CMK (cell line): ENCODE data around the gene LAMTOR4.
"Not testable (repeated sequence)": the region's sequence is repeated elsewhere in the genome, so short reads cannot be mapped to it uniquely, and the experiment has no call there.

Experiments used
- DNase-seq: peaks from one replicate; pipeline ENCODE4 v3.0.0-alpha.2; 2010; ENCODE audit warnings: low read depth

Gene LAMTOR4

DNA sequence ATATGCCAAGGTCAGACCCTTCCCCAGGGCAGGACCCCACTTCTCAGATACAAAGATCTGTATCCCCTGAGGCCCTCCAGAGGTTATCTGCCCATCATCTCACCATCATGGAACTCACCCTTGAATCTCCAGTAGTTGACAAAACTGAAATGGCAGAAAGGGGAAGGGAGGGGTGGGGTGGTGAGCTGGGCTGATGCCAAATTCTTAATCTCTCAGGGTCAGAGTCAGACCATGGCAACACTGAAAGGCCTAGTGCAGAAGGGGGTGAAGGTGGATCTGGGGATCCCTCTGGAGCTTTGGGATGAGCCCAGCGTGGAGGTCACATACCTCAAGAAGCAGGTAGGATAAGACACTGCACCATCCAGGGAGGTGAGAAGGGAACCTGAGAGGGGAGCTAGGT, 26.1 kb upstream of the LAMTOR4 start:
- DNase-seq = no peak

DNA sequence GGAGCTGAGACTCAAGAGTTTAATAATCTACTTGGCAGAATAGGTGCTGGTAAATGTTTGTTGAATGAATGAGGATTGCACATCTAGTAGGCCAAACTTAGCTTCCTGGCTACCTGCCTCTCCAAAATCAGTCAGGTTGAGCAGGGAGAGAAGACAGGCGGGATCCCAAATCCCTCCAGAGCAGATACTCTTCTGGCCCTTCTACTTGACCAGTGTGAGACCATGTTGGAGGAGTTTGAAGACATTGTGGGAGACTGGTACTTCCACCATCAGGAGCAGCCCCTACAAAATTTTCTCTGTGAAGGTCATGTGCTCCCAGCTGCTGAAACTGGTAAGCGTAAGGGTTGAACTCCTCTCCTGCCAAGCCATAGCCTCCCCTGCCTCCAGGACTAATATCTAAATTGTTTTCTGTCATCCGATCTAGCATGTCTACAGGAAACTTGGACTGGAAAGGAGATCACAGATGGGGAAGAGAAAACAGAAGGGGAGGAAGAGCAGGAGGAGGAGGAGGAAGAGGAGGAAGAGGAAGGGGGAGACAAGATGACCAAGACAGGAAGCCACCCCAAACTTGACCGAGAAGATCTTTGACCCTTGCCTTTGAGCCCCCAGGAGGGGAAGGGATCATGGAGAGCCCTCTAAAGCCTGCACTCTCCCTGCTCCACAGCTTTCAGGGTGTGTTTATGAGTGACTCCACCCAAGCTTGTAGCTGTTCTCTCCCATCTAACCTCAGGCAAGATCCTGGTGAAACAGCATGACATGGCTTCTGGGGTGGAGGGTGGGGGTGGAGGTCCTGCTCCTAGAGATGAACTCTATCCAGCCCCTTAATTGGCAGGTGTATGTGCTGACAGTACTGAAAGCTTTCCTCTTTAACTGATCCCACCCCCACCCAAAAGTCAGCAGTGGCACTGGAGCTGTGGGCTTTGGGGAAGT, 24.2 kb upstream of the LAMTOR4 start:
- DNase-seq = no peak

- no peak for DNase-seq
Measured at GRCh38 chr7:100126239-100126930, 22.3 kb upstream of the LAMTOR4 start.

GRCh38 chr7:100126931-100127865, 21.5 kb upstream of the LAMTOR4 start, which contains the start of gene MBLAC1:
MBLAC1 (plus strand) TSS chr7:100126967; CDS start chr7:100127396, 429 bp downstream.
- peak; percentile 83 for DNase-seq

GRCh38 chr7:100127866-100128636, 20.7 kb upstream of the LAMTOR4 start:
- no peak for DNase-seq

GRCh38 chr7:100128637-100128963, 20.1 kb upstream of the LAMTOR4 start:
- no peak for DNase-seq

GRCh38 chr7:100130220-100130607, 18.5 kb upstream of the LAMTOR4 start:
- not testable (repeated sequence) for DNase-seq

DNA sequence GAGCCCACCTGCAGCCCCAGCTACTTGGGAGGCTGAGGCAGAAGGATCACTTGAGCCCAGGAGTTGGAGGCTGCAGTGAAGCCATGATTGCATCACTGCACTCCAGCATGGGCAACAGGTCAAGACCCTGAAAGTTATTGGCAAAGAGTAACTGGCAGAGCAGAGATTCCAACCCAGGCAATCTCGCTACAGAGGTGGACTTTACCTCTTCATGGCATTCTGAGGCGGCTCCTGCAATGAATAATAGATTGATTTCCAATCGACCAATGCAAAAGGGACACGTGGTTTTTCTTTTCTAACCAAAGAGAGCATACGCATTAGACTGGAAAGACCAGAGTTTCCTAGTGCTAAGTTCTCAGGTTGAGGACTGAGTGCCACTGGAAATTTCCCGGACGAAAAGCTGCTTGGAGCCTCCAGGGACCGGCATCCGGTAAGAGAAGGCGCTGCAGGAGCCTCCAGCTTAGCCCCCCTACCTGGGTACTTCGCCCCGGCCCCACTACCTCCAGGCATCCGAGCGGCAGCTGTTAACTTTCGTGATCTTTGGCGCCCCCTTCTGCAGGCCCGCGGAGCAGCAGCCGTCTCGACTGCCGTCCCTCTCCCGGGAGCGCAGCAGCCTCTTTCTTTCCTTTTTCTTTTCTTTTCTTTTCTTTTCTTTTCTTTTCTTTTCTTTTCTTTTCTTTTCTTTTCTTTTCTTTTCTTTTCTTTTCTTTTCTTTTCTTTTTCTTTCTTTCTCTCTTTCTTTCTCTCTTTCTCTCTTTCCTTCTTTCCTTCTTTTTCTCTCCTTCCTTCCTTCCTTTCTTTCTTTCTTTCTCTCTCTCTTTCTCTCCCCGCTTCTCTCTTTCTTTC, 17.9 kb upstream of the LAMTOR4 start:
- peak; percentile 47 for DNase-seq

DNA sequence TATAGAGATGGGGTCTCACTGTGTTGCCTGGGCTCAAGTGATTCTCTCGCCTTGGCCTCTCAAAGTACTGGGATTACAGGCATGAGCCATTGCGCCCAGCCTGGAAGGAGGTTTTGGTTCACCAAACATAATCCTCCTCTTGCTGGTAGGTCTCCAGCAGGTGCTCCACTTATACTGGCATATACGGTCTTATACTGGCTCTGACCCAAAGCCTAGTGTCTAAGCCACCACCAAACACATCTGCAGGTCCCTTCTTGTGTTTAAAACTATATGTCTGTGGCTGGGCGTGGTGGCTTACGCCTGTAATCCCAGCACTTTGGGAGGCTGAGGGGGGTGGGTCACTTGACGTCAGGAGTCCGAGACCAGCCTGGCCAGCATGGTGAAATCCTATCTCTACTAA, 16.6 kb upstream of the LAMTOR4 start:
- no peak for DNase-seq

DNA sequence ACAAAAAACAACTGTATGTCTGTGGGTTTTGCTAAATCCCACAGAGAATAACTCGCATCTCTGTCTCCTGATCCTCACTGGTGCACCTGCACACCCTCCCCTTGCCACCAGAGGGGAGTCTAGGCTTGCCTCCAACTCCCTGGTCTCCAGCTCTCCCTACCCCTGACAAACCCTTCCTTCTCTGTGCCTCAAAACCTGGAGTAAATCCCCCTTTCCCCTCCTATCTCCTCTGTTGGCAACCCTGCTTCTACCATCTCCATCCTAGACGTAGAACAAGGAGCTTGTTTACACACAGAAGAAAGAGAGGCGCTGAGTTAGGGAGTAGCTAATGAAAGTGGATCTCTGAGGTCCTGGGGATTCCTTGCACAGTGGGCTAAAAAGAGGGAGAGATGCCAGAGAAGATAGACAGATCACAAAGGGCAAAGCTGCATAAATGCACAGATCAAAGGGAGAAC, 16.0 kb upstream of the LAMTOR4 start:
- DNase-seq = no peak

GRCh38 chr7:100137851-100138760, 10.6 kb upstream of the LAMTOR4 start:
- no peak for DNase-seq

DNA sequence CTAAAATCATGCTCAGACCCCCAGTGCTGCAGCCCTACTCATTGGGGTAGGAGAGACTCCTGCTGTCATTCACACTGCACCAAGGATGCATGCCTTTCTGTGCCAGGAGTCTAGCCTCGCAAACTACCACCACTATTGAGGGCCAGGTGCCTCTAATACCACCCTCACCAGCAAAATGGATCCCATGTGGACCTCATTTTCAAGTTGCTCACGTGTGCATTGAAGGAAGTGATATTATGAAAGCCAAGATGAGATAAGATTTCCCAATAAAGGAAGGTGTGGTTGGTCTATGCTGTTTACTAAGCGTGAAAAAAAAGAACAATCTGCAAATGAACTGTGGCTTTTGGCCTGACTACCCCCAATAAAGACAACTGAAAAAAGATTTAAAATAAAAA, 7.2 kb upstream of the LAMTOR4 start:
- DNase-seq = no peak

- no peak for DNase-seq
Measured at GRCh38 chr7:100142461-100142860, 6.3 kb upstream of the LAMTOR4 start.

DNA sequence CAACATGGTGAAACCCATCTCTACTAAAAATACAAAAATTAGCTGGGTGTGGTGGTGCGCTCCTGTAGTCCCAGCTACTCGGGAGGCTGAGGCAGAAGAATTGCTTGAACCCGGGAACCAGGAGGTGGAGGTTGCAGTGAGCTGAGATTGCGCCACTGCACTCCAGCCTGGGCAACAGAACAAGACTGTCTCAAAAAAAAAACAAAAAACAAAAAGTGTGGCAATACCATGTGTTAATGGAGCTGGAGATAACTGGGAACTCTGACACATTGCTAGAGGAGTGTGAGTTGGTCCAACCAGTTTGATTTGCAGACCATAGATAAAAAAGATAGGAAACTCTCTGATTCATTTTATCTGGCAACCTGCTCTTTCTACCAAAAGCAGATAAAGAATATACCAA, 2.4 kb upstream of the LAMTOR4 start:
- DNase-seq = not testable (repeated sequence)

DNA sequence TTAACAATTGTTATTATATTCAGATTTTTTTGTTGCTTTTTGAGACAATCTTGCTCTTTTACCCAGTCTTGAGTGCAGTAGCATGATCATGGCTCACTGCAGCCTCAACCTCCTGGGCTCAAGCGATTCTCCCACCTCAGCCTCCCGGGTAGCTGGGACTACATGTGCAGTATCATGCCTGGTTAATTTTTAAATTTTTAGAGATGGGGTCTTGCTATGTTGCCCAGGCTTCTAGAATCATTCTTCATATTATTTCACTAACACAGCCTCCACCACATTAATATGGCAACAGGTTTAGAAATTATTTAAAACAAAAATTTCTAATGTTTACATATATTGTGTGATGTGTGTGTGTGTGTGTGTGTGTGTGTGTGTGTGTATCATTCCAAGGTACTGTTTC, 1.4 kb upstream of the LAMTOR4 start:
- DNase-seq = no peak

DNA sequence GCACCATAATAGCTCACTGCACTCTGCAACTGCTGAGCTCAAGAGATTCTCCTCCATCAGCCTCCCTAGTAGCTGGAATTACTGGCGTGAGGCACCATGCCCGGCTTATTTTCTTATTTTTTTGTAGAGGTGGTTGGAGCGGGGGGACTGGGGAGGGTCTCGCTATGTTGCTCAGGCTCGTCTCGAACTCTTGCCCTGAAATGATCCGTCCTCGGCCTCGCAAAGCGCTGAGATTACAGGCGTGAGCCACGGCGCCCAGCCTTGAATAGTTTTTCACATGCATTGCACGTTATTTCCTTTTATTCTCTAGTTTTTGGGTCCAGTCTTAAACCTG, 526 bp upstream of the LAMTOR4 start:
- DNase-seq = no peak

DNA sequence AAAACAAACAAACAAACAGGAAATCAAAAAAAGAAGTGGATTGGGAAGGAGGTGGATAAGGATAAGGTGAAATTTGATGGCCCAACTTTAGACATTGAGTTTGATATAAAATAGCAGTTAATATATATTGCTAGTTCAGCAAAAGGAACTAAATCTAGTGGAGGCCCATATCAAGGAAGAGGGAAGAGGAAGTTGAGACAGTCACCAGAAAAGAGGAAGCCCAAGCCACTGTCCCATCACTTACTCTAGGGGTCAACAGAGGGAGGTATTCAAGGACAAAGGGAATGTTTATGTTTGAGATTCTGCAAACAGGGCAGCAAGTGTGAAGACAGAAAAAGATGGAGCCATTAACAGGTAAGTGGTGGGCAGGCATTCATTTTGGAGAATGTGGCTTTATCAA, 3.7 kb downstream of the LAMTOR4 start:
- no peak for DNase-seq

DNA sequence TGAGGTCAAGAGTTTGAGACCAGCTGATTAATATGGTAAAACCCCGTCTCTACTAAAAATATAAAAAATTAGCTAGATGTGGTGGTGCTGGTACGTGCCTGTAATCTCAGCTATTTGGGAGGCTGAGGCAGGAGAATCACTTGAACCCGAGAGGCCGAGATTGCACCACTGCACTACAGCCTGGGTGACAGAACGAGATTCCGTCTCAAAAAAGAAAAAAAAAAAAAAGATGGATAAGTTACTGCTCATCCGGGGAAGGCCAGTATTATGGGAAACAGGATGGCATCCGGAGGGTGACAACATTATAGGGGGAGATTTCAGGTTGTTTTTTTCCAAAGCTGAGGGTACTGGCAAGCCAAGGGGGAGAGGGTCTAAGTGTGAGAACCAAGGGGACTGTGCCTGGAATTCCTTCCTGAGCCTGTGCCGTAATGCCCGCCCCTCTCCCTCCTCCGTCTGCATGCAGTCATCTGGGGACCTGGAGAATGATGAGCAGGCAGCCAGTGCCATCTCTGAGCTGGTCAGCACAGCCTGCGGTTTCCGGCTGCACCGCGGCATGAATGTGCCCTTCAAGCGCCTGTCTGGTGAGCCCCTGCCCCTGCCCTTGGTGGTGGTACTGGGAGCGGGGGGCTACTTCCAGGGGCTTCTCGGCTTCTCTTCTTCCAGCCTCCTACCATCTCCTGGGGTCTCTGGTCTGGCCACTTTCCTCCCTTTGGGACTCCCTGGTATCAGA, 4.4 kb downstream of the LAMTOR4 start:
- no peak for DNase-seq
